Astrocyte of the spinal cord (primary cell): Measurements from ENCODE around the gene RASSF5.

Source experiments
- DNase-seq: peaks from one replicate; pipeline ENCODE4 v3.0.0; 2011; ENCODE audit warnings: low read depth, low spot score
- H3K4me3 ChIP-seq: 2 replicates; pipeline ENCODE4 v1.5.1; 2011; ENCODE audit warnings: low read depth, mild to moderate bottlenecking, low read length, moderate library complexity
- CTCF ChIP-seq: IDR thresholded peaks from 2 replicates; pipeline ENCODE4 v1.5.1; 2012; ENCODE audit warnings: low read depth, mild to moderate bottlenecking, low read length, inconsistent platforms
- in situ Hi-C: cut with HindIII; loops from 2 replicates; pipeline ENCODE4 v1.10.0; 2017; ENCODE audit warnings: low sequenced_read_pairs

The RASSF5 gene

GRCh38 chr1:206633708-206634121 is 126.4 kb downstream of the RASSF5 start:
- H3K4me3 ChIP-seq: no peak overlapping the region
- no peak for TF ChIP-seq CTCF
- DNase-seq: peak; percentile 75
- in situ Hi-C loops: loop anchor here (25.0 kb wide), 1 partner anchor 104 kb away; no protein-coding TSS in a partner anchor

GRCh38 chr1:206634365-206635079 is 127.2 kb downstream of the RASSF5 start:
- peak; percentile 86 for DNase-seq
- in situ Hi-C loops: loop anchor here (25.0 kb wide), 1 partner anchor 103 kb away; no protein-coding TSS in a partner anchor
- peak; percentile 84 for TF ChIP-seq CTCF

GRCh38 chr1:206635080-206635977 is 128.0 kb downstream of the RASSF5 start, which contains the start of gene DYRK3:
TSS of gene DYRK3 (plus strand) at chr1:206635536. CDS start at chr1:206635704, 168 bp downstream.
- in situ Hi-C loops: loop anchor here (25.0 kb wide), 1 partner anchor 102 kb away; no protein-coding TSS in a partner anchor
- DNase-seq: peak; percentile 92
- TF ChIP-seq CTCF: no peak
- peak within 1 kb of the TSS; percentile 76 for H3K4me3 ChIP-seq

More at GRCh38 chr1:206634365-206635079, 127.2 kb downstream of the RASSF5 start:
- peak overlapping the region; percentile 76 for H3K4me3 ChIP-seq

- H3K4me3 ChIP-seq: peak overlapping the region; percentile 76
- DNase-seq: peak; percentile 30
- no peak for TF ChIP-seq CTCF
- in situ Hi-C loops: loop anchor here (25.0 kb wide), 1 partner anchor 101 kb away; no protein-coding TSS in a partner anchor
Observed at GRCh38 chr1:206635978-206636345, 128.6 kb downstream of the RASSF5 start.

- in situ Hi-C loops: loop anchor here (25.0 kb wide), 1 partner anchor 101 kb away; no protein-coding TSS in a partner anchor
- no peak overlapping the region for H3K4me3 ChIP-seq
- TF ChIP-seq CTCF: no peak
- no peak for DNase-seq
Observed at GRCh38 chr1:206636671-206637070, 129.3 kb downstream of the RASSF5 start.

- DNase-seq: no peak
- in situ Hi-C loops: loop anchor here (25.0 kb wide), 1 partner anchor 100 kb away; no protein-coding TSS in a partner anchor
- no peak overlapping the region for H3K4me3 ChIP-seq
- no peak for TF ChIP-seq CTCF
Observed at GRCh38 chr1:206637605-206638004, 130.3 kb downstream of the RASSF5 start.
